Body of pancreas (tissue), 4 donors: Measurements from ENCODE around the gene XKR3. TPM values are rescaled to one million over a fixed set of nuclear protein-coding genes. Genes with fewer than 3 reads are reported as not detected.
"Not testable (repeated sequence)": the region's sequence is repeated elsewhere in the genome, so short reads cannot be mapped to it uniquely, and the experiment has no call there.

ENCODE experiments used
- ATAC-seq: fragments of 150-250 bp; one replicate; pipeline ENCODE4 v1.9.1; 2016
- DNase-seq, 4 donors: peaks; one replicate each; pipeline ENCODE4 v3.0.0-alpha.2; 2019
- H3K27ac ChIP-seq, 4 donors: fragments of 200-600 bp; sonication (generic); 1 replicate in 3 of 4; 2 replicates in 1 of 4; pipeline versions ENCODE4 v1.5.1 to v1.6.1; 2016 to 2019; ENCODE audit warnings: mild to moderate bottlenecking in 1 of 4, mixed read lengths in 1 of 4, moderate library complexity in 1 of 4
- H3K27me3 ChIP-seq, 2 donors: fragments of 200-600 bp; sonication (generic); one replicate each; pipeline ENCODE4 v1.6.0; 2016; ENCODE audit warnings: mild to moderate bottlenecking in 1 of 2
- H3K36me3 ChIP-seq, 2 donors: fragments of 200-600 bp; sonication (generic); replicated peaks in 1 of 2; 2 replicates each; pipeline ENCODE4 v1.5.1; 2016; ENCODE audit warnings: low read depth in 2 of 2; ENCODE audit not compliant: insufficient read depth in 1 of 2
- H3K4me1 ChIP-seq: fragments of 200-600 bp; sonication (generic); one replicate; pipeline ENCODE4 v1.6.0; 2016
- H3K4me3 ChIP-seq, 2 donors: fragments of 200-600 bp; sonication (generic); 1 replicate in 1 of 2; 2 replicates in 1 of 2; pipeline ENCODE4 v1.5.1; 2016 to 2019
- H3K9me3 ChIP-seq, 3 donors: fragments of 200-600 bp; sonication (generic); 1 replicate in 2 of 3; 2 replicates in 1 of 3; pipeline ENCODE4 v1.5.1; 2016
- POLR2A ChIP-seq, 3 donors: fragments of 450-650 bp; IDR thresholded peaks; one replicate each; pipeline ENCODE4 v1.6.1; 2016; ENCODE audit warnings: antibody characterized with exemption in 3 of 3, mild to moderate bottlenecking in 2 of 3
- WGBS, 2 donors: methylation state at CpG; one replicate each; pipeline ENCODE4 v1.1.5; 2017; 5-methylcytosine and 5-hydroxymethylcytosine counted together
- intact Hi-C: fragments of 100-400 bp; cut with DNase I; formaldehyde crosslinking; loops from one replicate; pipeline ENCODE4 v1.15.1; 2023
- total RNA-seq, 2 donors: library from RNA; depleted of rRNA; stranded (reverse); fragments of >200 nt; gene quantifications; one replicate each; pipeline ENCODE4 v1.1.0, GENCODE V29; 2016
- TF ChIP-seq, protein P1 (sequence below), 7 experiments: fragments of 450-650 bp in 4 of 7; fragments of 200-600 bp in 3 of 7; sonication (generic) in 3 of 7; IDR thresholded peaks; one replicate each; pipeline ENCODE4 v1.5.1; 2016 to 2019; ENCODE audit warnings: antibody characterized with exemption in 7 of 7

XKR3 gene
- total RNA-seq, 2 donors from 2014 or later: not detected

- H3K4me1 ChIP-seq: no peaks in the 10 kb centered on the region
- H3K27ac ChIP-seq: no peak overlapping the region
- DNase-seq (no peak), ATAC-seq (no peak)
- TF ChIP-seq, protein P1, sequence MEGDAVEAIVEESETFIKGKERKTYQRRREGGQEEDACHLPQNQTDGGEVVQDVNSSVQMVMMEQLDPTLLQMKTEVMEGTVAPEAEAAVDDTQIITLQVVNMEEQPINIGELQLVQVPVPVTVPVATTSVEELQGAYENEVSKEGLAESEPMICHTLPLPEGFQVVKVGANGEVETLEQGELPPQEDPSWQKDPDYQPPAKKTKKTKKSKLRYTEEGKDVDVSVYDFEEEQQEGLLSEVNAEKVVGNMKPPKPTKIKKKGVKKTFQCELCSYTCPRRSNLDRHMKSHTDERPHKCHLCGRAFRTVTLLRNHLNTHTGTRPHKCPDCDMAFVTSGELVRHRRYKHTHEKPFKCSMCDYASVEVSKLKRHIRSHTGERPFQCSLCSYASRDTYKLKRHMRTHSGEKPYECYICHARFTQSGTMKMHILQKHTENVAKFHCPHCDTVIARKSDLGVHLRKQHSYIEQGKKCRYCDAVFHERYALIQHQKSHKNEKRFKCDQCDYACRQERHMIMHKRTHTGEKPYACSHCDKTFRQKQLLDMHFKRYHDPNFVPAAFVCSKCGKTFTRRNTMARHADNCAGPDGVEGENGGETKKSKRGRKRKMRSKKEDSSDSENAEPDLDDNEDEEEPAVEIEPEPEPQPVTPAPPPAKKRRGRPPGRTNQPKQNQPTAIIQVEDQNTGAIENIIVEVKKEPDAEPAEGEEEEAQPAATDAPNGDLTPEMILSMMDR (IDR thresholded peaks at IDR 0.05): no peak
- no peak for TF ChIP-seq POLR2A (IDR thresholded peaks at IDR 0.05)
- H3K36me3 ChIP-seq: no peaks in the 10 kb centered on the region
- no peak overlapping the region for H3K4me3 ChIP-seq
- WGBS, 2 donors: 61 to 71% methylated on average over 3 of the region's 3 CpGs
- intact Hi-C loops: no loop called here
- no peaks in the 10 kb centered on the region for H3K27me3 ChIP-seq
- no peaks in the 10 kb centered on the region for H3K9me3 ChIP-seq
Measured at GRCh38 chr22:16801088-16801487, 24.1 kb downstream of the XKR3 start.

DNA sequence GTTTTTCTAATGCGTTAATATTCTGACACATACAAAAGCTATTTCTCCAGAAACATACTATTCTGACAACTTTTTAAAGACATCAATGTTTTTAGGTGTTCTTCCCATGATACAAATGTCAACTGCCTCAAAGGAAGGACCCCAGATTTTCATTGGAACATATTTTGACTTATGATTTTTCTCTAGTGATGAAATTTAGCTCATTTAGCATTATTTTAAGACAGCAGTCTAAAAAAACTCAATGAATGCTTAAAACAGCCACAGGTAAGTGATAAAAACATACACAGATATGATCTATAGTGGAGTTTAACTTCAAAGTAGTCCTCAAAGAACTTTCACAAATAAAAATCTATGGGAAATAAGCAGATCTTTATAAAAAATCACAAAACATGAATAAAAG lies 24.9 kb downstream of the XKR3 start:
- no peak for DNase-seq
- intact Hi-C loops: no loop called here
- Histone ChIP-seq H3K27me3 (no peaks in the 10 kb centered on the region), H3K9me3 (no peaks in the 10 kb centered on the region), H3K36me3 (no peaks in the 10 kb centered on the region), H3K4me1 (no peaks in the 10 kb centered on the region), H3K4me3 (no peak overlapping the region), H3K27ac (no peak overlapping the region)
- no peak for ATAC-seq
- 41% methylated on average over 1 of the region's 1 CpG for WGBS, 2 donors
- TF ChIP-seq, protein P1 (IDR thresholded peaks at IDR 0.05): no peak
- no peak for TF ChIP-seq POLR2A (IDR thresholded peaks at IDR 0.05)

GRCh38 chr22:16795504-16795903 lies 29.7 kb downstream of the XKR3 start:
- ATAC-seq, H3K4me3 ChIP-seq, H3K4me1 ChIP-seq, H3K36me3 ChIP-seq, H3K9me3 ChIP-seq, intact Hi-C loops, DNase-seq, H3K27ac ChIP-seq, H3K27me3 ChIP-seq: not testable (repeated sequence)
- WGBS, 2 donors: 82 to 95% methylated on average over 1 of the region's 1 CpG

DNA sequence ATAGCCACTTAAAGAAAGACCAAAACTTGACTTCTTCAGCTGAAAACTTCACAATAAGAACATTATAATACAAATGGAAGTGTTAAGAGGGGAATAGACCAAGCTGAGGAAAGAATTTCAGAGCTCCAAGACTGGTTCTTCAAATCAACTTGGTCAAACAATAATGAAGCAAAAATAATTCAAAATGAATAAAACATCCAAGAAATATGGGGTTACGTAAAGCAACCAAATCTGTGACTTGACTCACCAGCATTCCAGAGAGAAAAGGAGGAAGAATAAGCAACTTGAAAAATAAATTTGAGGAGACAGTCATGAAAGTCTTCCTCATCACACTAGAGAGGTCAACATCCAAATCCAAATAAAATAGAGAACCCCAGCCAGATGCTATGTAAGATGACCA lies 31.4 kb downstream of the XKR3 start:
- 68 to 90% methylated on average over 1 of the region's 1 CpG for WGBS, 2 donors
- no peak overlapping the region for H3K4me3 ChIP-seq

GRCh38 chr22:16789860-16790493 lies 35.2 kb downstream of the XKR3 start:
- TF ChIP-seq, protein P1 (IDR thresholded peaks at IDR 0.05): no peak
- no peak for TF ChIP-seq POLR2A (IDR thresholded peaks at IDR 0.05)
- Histone ChIP-seq H3K9me3 (no peaks in the 10 kb centered on the region), H3K4me1 (no peaks in the 10 kb centered on the region), H3K27me3 (no peaks in the 10 kb centered on the region), H3K4me3 (no peak overlapping the region), H3K27ac (no peak overlapping the region), H3K36me3 (no peaks in the 10 kb centered on the region)
- ATAC-seq (no peak), DNase-seq (no peak)
- intact Hi-C loops: no loop called here
- 29 to 35% methylated on average over 4 of the region's 4 CpGs for WGBS, 2 donors

More for the DNA sequence above, 31.4 kb downstream of the XKR3 start:
- no peaks in the 10 kb centered on the region for H3K27me3 ChIP-seq
- no peak for DNase-seq
- no peak for ATAC-seq
- no peaks in the 10 kb centered on the region for H3K9me3 ChIP-seq
- no peak overlapping the region for H3K27ac ChIP-seq
- H3K36me3 ChIP-seq: no peaks in the 10 kb centered on the region
- intact Hi-C loops: no loop called here
- H3K4me1 ChIP-seq: no peaks in the 10 kb centered on the region
- TF ChIP-seq, protein P1 (IDR thresholded peaks at IDR 0.05): no peak
- TF ChIP-seq POLR2A (IDR thresholded peaks at IDR 0.05): no peak
